Activated CD4-positive, alpha-beta T cell treated with anti-CD3 and anti-CD28 coated beads, Interleukin-2, amount 10 ng/mL, durations not matched to agents 7 days and 5 days (primary cell): Measurements from ENCODE around the gene TCTN2. TPM values are rescaled to one million over a fixed set of nuclear protein-coding genes. Genes with fewer than 3 reads are reported as not detected.

ENCODE experiments used
- CTCF ChIA-PET: fragments of 350-600 bp; sonication (Branson Sonifier 250); formaldehyde crosslinking; loops from one replicate; lab custom pipeline; 2021; ENCODE audit warnings: antibody characterized with exemption; lab: Charles Lee
- POLR2A ChIA-PET: fragments of 350-600 bp; sonication (Branson Sonifier 250); formaldehyde crosslinking; loops from one replicate; lab custom pipeline; 2021; ENCODE audit warnings: antibody characterized with exemption; lab: Charles Lee
- DNase-seq: peaks from one replicate; pipeline ENCODE4 v3.0.0-alpha.2; 2020
- H3K27ac Mint-ChIP-seq: one replicate; pipeline ENCODE4 v1.8.0; 2021; ENCODE audit warnings: mild to moderate bottlenecking, moderate library complexity, mixed read lengths
- H3K27me3 Mint-ChIP-seq: one replicate; pipeline ENCODE4 v1.8.0; 2021; ENCODE audit warnings: mixed read lengths
- H3K36me3 Mint-ChIP-seq: one replicate; pipeline ENCODE4 v1.8.0; 2021; ENCODE audit warnings: low read depth, mixed read lengths
- H3K4me1 Mint-ChIP-seq: one replicate; pipeline ENCODE4 v1.8.0; 2021; ENCODE audit warnings: mixed read lengths
- H3K4me3 Mint-ChIP-seq: one replicate; pipeline ENCODE4 v1.8.0; 2021; ENCODE audit warnings: mild to moderate bottlenecking, moderate library complexity, mixed read lengths
- H3K9me3 Mint-ChIP-seq: one replicate; pipeline ENCODE4 v1.8.0; 2021; ENCODE audit warnings: mixed read lengths
- total RNA-seq, 2 experiments: library from RNA; stranded (reverse); gene quantifications; one replicate each; pipeline ENCODE4 v1.2.3, GENCODE V29; 2021

Gene TCTN2
- total RNA-seq, 2 experiments from 2014 or later = 4.0 to 4.7 TPM

DNA sequence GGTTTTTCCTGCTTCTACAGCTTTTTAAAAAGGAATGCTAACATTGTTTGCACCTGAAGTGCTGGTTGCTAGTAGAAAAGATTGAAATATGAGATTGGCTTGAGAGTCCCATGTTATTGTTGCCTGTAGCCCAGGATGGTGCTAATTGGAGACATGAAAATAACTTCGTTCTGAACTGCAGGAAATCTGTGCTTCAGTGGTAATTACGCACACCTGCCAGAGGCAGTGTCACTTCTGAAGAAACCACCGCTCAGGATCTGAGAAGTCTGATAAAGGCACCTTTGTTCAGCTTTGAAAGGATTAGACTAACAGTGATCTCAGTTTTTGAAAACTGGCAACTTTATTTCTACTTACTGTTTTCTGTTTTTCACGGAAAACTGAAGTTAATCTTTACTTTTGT, 25.7 kb downstream of the TCTN2 start:
- CTCF ChIA-PET = interaction anchor here (1.3 to 1.4 kb wide), 2 partner anchors 14 to 51 kb away, joined by 3 read pairs; no protein-coding TSS in a partner anchor

DNA sequence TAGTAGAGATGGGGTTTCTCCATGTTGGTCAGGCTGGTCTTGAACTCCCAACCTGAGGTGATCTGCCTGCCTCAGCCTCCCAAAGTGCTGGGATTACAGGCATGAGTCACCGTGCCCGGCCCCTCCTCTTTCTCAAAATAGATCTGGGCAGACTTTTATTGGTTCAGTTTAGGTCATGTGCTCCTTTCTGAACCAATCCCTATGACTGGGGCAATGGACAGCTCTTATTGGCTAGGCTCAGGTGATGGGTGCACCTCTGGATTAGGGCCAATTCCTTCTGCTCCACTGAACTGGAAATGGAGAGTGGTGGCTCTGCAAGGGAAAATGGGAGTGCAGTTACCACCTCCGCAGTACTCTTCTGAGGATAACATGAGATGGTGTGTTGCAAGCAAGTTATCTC, 35.0 kb downstream of the TCTN2 start:
- no peak for DNase-seq
- CTCF ChIA-PET = no interaction called here
- Mint-ChIP-seq H3K27ac (no peak overlapping the region), H3K4me3 (no peak overlapping the region), H3K9me3 (no peaks in the 10 kb centered on the region), H3K27me3 (no peaks in the 10 kb centered on the region), H3K4me1 (peaks cover 2% of the 10 kb centered on the region), H3K36me3 (peaks cover 3% of the 10 kb centered on the region)
- POLR2A ChIA-PET = no interaction called here

More for the DNA sequence above, 25.7 kb downstream of the TCTN2 start:
- peaks cover 4% of the 10 kb centered on the region for H3K36me3 Mint-ChIP-seq
- DNase-seq = no peak
- H3K4me3 Mint-ChIP-seq = no peak overlapping the region
- H3K27ac Mint-ChIP-seq = no peak overlapping the region
- H3K27me3 Mint-ChIP-seq = no peaks in the 10 kb centered on the region
- POLR2A ChIA-PET = no interaction called here
- H3K4me1 Mint-ChIP-seq = peaks cover 6% of the 10 kb centered on the region
- H3K9me3 Mint-ChIP-seq = no peaks in the 10 kb centered on the region

DNA sequence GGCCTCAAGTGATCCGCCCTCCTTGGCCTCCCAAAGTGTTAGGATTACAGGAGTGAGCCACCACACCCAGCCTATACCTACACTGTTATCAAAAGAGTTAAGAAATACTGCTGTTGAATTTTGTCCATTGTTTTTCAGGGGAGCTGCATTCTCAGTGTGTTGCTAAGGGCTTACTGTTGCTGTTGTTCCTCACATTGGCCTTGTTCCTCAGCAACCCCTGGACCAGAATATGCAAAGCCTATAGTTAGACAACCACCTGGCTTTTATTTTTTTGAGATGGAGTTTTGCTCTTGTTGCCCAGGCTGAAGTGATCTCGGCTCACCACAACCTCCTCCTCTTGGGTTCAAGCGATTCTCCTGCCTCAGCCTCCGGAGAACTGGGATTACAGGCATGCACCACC, 36.6 kb downstream of the TCTN2 start:
- no peak for DNase-seq
- Mint-ChIP-seq H3K9me3 (no peaks in the 10 kb centered on the region), H3K27ac (no peak overlapping the region), H3K36me3 (no peaks in the 10 kb centered on the region), H3K4me1 (peaks cover 11% of the 10 kb centered on the region), H3K4me3 (no peak overlapping the region), H3K27me3 (no peaks in the 10 kb centered on the region)
- POLR2A ChIA-PET = no interaction called here
- CTCF ChIA-PET = no interaction called here

DNA sequence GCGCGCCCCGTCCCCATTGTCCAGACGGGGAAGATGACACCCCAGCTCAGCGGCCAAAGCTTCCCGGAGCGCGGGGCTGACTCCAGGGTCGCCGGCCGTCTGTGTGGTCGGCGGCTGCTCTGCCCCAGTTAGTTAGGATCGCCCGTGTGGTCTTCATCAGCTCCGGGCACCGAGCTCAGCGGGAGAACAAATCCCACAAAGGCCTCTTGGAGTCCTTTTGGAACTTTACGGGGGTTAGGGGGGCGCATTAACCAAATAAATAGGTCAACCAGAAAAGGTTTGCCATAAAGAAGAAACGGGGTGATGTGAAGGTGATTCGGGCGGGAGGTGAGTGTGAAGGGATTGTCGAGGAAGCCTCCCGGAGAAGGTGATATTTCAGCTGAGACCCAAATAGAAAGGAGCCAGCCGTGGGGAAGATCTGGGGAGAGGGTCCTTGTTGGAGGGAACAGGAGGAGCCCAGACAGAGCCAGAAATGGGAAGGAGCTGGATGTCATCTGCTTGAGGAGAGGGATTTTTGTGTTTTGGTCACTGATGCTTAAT, 41.9 kb downstream of the TCTN2 start:
- ChIA-PET POLR2A (no interaction called here), CTCF (interaction anchor here (0.8 to 1.8 kb wide), 7 partner anchors 10 to 75 kb away, joined by 3 to 7 read pairs (median 3); no protein-coding TSS in a partner anchor)
- Mint-ChIP-seq H3K4me1 (peaks cover 38% of the 10 kb centered on the region), H3K27me3 (no peaks in the 10 kb centered on the region), H3K36me3 (no peaks in the 10 kb centered on the region), H3K27ac (peak overlapping the region; percentile 84), H3K9me3 (no peaks in the 10 kb centered on the region), H3K4me3 (peak overlapping the region; percentile 81)
- DNase-seq = no peak

DNA sequence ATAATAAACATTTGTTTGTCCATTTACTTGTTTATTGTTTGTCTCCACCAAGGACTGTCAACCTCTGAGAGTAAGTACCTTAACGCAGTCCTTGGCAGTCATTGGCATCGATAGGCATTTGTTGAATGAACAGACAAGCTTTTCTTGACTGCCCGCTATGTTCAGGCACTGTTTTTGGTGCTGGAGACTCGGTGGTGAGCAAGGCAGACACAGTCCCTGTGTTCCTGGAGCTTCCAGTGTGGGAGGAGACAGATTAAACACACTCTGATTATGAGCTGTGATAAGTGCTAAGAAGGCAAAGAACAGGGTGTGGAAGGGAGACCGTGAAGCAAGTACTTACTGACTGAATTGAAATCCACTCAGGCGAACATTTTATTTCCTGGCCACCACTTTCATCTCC, 42.5 kb downstream of the TCTN2 start:
- Mint-ChIP-seq H3K4me3 (peak overlapping the region; percentile 81), H3K4me1 (peaks cover 38% of the 10 kb centered on the region), H3K27me3 (no peaks in the 10 kb centered on the region), H3K9me3 (no peaks in the 10 kb centered on the region), H3K27ac (peak overlapping the region; percentile 84), H3K36me3 (no peaks in the 10 kb centered on the region)
- DNase-seq = peak; percentile 16
- ChIA-PET CTCF (interaction anchor here (0.8 to 1.4 kb wide), 4 partner anchors 11 to 76 kb away, joined by 3 to 4 read pairs (median 4); no protein-coding TSS in a partner anchor), POLR2A (no interaction called here)

DNA sequence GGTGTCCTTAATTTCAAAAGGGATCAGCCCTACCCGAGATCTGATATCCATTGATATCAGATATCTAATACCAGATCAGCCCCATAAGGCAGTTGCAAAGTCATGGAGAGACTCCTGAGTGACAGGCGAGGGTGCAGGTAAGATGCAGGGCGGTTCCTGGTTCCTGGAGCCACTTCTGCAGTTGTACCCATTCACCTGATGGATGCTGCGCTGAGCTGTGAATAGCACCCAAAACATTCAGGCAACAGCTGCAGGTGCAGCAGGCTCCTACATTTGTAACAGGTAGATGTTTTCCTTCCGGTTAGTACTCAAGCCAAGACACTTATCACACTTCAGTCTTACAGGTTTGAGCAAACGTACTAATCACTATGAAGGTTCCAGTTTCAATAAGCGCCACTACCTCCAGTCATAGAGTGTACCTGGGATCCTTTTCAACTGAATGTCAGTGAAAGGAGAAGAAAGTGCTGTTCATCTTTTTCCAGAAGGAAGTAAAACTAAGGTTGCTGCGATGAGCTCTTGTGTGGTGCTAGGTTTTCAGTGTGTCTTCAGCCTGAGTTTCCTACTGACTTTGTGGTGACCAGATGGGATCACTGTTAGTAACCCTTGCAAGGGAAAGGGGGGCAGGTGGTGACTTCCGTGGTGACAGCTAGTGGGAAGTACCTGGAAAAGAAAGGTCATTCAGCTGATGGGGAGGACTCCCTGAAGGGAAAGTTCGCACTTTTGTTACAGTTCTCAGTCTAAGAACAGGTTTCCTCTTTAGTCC, 43.1 kb downstream of the TCTN2 start:
- CTCF ChIA-PET = interaction anchor here (1.0 to 1.3 kb wide), 4 partner anchors 10 to 48 kb away, joined by 3 to 4 read pairs (median 3); partner anchors contain the start of gene DNAH10
- Mint-ChIP-seq H3K36me3 (peaks cover under 1% of the 10 kb centered on the region), H3K27me3 (no peaks in the 10 kb centered on the region), H3K4me1 (peaks cover 39% of the 10 kb centered on the region), H3K4me3 (peak overlapping the region; percentile 81), H3K9me3 (no peaks in the 10 kb centered on the region), H3K27ac (peak overlapping the region; percentile 84)
- peak; percentile 17 for DNase-seq
- POLR2A ChIA-PET = no interaction called here

DNA sequence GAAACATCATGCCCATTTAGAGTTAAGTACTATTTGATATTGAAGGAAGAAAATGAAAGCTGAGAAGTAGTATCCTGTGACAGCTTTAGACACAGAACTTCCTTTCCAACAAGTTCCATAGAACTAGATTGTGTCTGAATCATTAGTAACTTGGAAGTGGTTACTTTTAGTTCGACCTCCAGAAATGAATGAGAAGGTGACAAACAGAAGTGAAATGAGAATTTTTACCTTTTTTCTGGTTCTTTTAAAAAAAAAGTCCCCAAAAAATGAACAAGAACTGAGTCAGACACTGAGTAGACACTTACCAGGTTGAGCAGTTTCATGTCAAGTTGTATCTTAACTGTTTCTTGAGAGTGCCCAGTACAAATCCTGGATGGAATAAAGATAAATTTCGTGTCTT, 44.3 kb downstream of the TCTN2 start:
- peaks cover 10% of the 10 kb centered on the region for H3K36me3 Mint-ChIP-seq
- no peaks in the 10 kb centered on the region for H3K9me3 Mint-ChIP-seq

DNA sequence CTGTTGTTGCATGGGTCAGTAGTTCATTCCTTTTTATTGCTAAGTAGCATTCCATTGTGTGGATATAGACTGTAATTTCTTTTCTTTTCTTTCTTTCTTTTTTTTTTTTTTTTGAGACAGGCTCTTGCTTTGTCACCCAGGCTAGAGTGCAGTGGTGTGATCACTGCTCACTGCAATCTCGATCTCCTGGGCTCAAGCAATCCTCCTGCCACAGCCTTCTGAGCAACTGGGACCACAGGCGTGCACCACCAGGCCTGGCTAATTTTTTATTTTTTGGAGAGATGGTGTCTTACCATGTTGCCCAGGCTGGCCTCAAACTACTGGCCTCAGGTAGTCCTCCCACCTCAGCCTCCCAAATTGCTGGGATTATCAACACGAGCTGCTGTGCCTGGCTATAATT, 46.4 kb downstream of the TCTN2 start:
- no peak for DNase-seq
- POLR2A ChIA-PET = no interaction called here
- Mint-ChIP-seq H3K27ac (no peak overlapping the region), H3K36me3 (peaks cover 22% of the 10 kb centered on the region), H3K27me3 (no peaks in the 10 kb centered on the region), H3K4me3 (no peak overlapping the region), H3K4me1 (peaks cover 52% of the 10 kb centered on the region), H3K9me3 (no peaks in the 10 kb centered on the region)
- CTCF ChIA-PET = interaction anchor here (0.7 kb wide), 1 partner anchor 62 kb away, joined by 5 read pairs; no protein-coding TSS in a partner anchor

More for the DNA sequence above, 44.3 kb downstream of the TCTN2 start:
- CTCF ChIA-PET = interaction anchor here (0.7 kb wide), 1 partner anchor 66 kb away, joined by 3 read pairs; no protein-coding TSS in a partner anchor
- no peak for DNase-seq
- Mint-ChIP-seq H3K27me3 (no peaks in the 10 kb centered on the region), H3K4me3 (peak overlapping the region; percentile 81), H3K4me1 (peaks cover 49% of the 10 kb centered on the region), H3K27ac (peak overlapping the region; percentile 84)
- POLR2A ChIA-PET = interaction anchor here (0.5 kb wide), 1 partner anchor 483 kb away, joined by 3 read pairs; no protein-coding TSS in a partner anchor

DNA sequence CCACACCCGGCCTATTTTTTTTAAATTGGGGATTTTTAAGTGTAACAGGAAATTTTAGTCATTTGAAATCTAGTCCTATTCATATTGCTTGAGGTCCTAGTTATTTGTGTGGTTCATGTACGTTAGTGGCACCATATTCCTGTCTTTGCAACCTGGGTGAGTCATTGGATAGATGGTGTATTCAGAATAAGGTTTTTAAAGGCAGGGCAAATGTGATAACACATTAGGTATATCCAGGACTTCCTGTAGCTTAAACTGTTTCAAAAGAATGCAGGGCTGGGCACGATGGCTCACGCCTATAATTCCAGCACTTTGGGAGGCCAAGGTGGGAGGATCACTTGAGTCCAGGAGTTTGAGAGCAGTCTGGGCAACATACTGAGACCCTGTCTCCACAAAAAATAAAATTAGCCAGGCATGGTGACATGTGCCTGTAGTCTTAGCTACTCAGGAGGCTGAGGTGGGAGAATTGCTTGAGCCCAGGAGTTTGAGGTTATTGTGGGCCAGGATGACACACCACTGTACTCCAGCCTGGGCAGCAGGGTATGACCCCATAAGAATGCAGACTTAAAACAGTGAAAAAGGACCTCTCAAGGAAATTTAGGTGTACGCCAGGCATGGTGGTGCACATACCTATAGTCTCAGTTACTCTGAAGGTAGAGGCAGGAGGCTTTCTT, 49.4 kb downstream of the TCTN2 start:
- Mint-ChIP-seq H3K36me3 (peaks cover 31% of the 10 kb centered on the region), H3K27me3 (no peaks in the 10 kb centered on the region), H3K27ac (no peak overlapping the region), H3K4me3 (no peak overlapping the region), H3K9me3 (no peaks in the 10 kb centered on the region), H3K4me1 (peaks cover 44% of the 10 kb centered on the region)
- no peak for DNase-seq
- POLR2A ChIA-PET = no interaction called here
- CTCF ChIA-PET = interaction anchor here (0.8 kb wide), 1 partner anchor 33 kb away, joined by 3 read pairs; no protein-coding TSS in a partner anchor

DNA sequence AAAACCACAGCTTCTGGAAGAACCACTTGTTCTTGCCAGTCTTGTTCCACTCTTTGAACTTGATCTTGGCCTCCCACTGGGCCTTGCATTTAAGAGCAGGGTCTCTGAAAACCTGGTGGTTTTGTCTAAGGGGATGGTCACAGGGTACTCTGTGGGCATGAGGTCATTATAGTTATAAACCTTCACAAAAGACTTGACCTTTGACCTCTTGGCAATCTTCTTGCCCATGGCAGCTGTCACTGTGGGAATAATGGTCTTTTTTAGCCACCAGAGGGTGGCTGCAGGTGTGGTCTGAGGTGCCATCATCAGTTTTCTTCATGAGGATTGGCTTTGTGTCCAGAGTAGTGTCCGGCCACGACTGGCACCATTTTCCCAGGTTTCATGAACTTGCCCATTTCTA, 50.3 kb downstream of the TCTN2 start:
- Mint-ChIP-seq H3K4me3 (no peak overlapping the region), H3K4me1 (peaks cover 42% of the 10 kb centered on the region), H3K27ac (no peak overlapping the region), H3K9me3 (no peaks in the 10 kb centered on the region), H3K27me3 (no peaks in the 10 kb centered on the region), H3K36me3 (peaks cover 37% of the 10 kb centered on the region)
- ChIA-PET CTCF (interaction anchor here (0.8 kb wide), 1 partner anchor 32 kb away, joined by 3 read pairs; no protein-coding TSS in a partner anchor), POLR2A (no interaction called here)
- no peak for DNase-seq

DNA sequence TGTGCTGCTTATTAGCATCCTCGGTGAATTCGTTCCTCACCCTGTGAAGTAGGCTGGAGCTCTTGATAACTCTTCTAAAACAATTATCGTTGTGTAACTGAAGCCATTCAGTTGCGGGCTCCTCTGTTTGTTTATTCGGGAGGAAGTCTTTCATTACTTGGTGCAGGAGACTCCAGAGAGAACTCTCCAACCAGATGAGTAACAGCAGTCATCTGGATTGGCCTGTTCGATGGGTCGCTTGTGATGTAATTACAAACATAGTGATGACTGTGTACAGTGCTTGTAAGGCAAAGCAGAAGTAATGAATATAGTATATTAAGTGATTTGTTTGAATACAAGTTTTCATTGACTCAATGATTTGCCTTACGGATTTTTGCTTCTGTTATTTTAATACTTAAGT, 52.1 kb downstream of the TCTN2 start:
- H3K4me1 Mint-ChIP-seq = peaks cover 40% of the 10 kb centered on the region
- no peak overlapping the region for H3K4me3 Mint-ChIP-seq
- CTCF ChIA-PET = interaction anchor here (0.9 kb wide), 1 partner anchor 11 kb away, joined by 3 read pairs; the partner anchor contains the start of gene ATP6V0A2
- no peaks in the 10 kb centered on the region for H3K9me3 Mint-ChIP-seq
- POLR2A ChIA-PET = no interaction called here
- H3K27me3 Mint-ChIP-seq = no peaks in the 10 kb centered on the region
- DNase-seq = no peak
- no peak overlapping the region for H3K27ac Mint-ChIP-seq
- peaks cover 52% of the 10 kb centered on the region for H3K36me3 Mint-ChIP-seq

DNA sequence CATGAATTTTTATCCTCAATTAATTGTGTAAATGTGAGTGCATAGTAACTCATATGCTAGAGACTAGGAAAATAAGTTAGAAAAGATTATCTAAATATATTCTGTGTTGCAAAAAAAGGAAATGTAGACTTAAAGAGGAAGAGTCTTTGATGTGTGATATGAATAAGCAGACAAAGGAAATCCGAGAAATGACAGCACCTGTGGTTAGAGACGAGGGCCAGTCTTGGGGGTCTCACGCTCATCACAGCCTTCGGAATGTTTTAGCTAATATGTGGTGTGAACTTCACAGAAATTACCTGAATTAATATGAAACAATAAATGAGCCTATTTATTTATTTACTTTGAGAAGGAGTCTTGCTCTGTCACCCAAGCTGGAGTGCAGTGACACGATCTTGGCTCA, 52.9 kb downstream of the TCTN2 start:
- no peaks in the 10 kb centered on the region for H3K9me3 Mint-ChIP-seq
- peaks cover 40% of the 10 kb centered on the region for H3K4me1 Mint-ChIP-seq
- H3K27ac Mint-ChIP-seq = peak overlapping the region; percentile 41
- DNase-seq = no peak
- H3K27me3 Mint-ChIP-seq = no peaks in the 10 kb centered on the region
- peaks cover 56% of the 10 kb centered on the region for H3K36me3 Mint-ChIP-seq
- ChIA-PET CTCF (interaction anchor here (1.3 to 1.5 kb wide), 2 partner anchors 10 to 21 kb away, joined by 4 to 5 read pairs; no protein-coding TSS in a partner anchor), POLR2A (no interaction called here)
- H3K4me3 Mint-ChIP-seq = no peak overlapping the region
